Vagina (tissue), 2 donors: Measurements from ENCODE around the gene RSPH9. TPM values are rescaled to one million over a fixed set of nuclear protein-coding genes. Genes with fewer than 3 reads are reported as not detected.
A peak's percentile ranks its signal among the peaks of the same experiment; 100 is the strongest.

Experiments
- DNase-seq, 2 donors: peaks; one replicate each; pipeline ENCODE4 v3.0.0-alpha.2; 2017; ENCODE audit errors: extremely low spot score in 2 of 2
- H3K27ac ChIP-seq: fragments of 200-600 bp; sonication (generic); one replicate; pipeline ENCODE4 v1.5.1; 2019
- H3K27me3 ChIP-seq: fragments of 200-600 bp; sonication (generic); one replicate; pipeline ENCODE4 v1.5.1; 2019
- H3K36me3 ChIP-seq, 2 donors: fragments of 200-600 bp; sonication (generic); one replicate each; pipeline ENCODE4 v1.5.1; 2017 to 2019
- H3K4me1 ChIP-seq: fragments of 200-600 bp; sonication (generic); one replicate; pipeline ENCODE4 v1.5.1; 2019
- H3K4me3 ChIP-seq, 2 donors: fragments of 200-600 bp; sonication (generic); 1 replicate in 1 of 2; 2 replicates in 1 of 2; pipeline ENCODE4 v1.5.1; 2016 to 2019
- H3K9me3 ChIP-seq: fragments of 200-600 bp; sonication (generic); one replicate; pipeline ENCODE4 v1.5.1; 2019
- CTCF ChIP-seq, 3 experiments: fragments of 450-650 bp in 2 of 3; fragments of 200-600 bp in 1 of 3; sonication (generic) in 1 of 3; IDR thresholded peaks; one replicate each; pipeline ENCODE4 v1.5.1; 2017 to 2019; ENCODE audit warnings: antibody characterized with exemption in 3 of 3, mild to moderate bottlenecking in 2 of 3, moderate library complexity in 2 of 3
- POLR2A ChIP-seq, 2 donors: fragments of 450-650 bp; IDR thresholded peaks; one replicate each; pipeline ENCODE4 v1.6.1; 2017; ENCODE audit warnings: antibody characterized with exemption in 2 of 2, mild to moderate bottlenecking in 2 of 2, moderate library complexity in 2 of 2
- POLR2AphosphoS5 ChIP-seq, 2 donors: sonication (generic); formaldehyde crosslinking; IDR thresholded peaks; one replicate each; pipeline ENCODE4 v1.9.0; 2017; ENCODE audit warnings: antibody characterized with exemption in 2 of 2, mild to moderate bottlenecking in 2 of 2, low read depth in 1 of 2; ENCODE audit not compliant: insufficient read depth in 1 of 2
- intact Hi-C: fragments of 100-400 bp; cut with DNase I; formaldehyde crosslinking; loops from one replicate; pipeline ENCODE4 v1.15.1; 2023
- total RNA-seq: library from RNA; depleted of rRNA; stranded (reverse); fragments of >200 nt; gene quantifications from one replicate; pipeline ENCODE4 v1.2.3, GENCODE V29; 2016

Gene RSPH9
- total RNA-seq, 1 donor from 2014 or later: 0.74 TPM

- H3K27me3 ChIP-seq: no peaks in the 10 kb centered on the region
- no peak for DNase-seq
- H3K9me3 ChIP-seq: no peaks in the 10 kb centered on the region
- no peak overlapping the region for H3K27ac ChIP-seq
- intact Hi-C loops: no loop called here
- no peaks in the 10 kb centered on the region for H3K36me3 ChIP-seq
- H3K4me3 ChIP-seq: no peak overlapping the region
- TF ChIP-seq POLR2AphosphoS5 (IDR thresholded peaks at IDR 0.05; ENCODE audit: insufficient read depth in 1 of 2, low read depth in 1 of 2): no peak
- no peak for TF ChIP-seq CTCF (IDR thresholded peaks at IDR 0.05)
- TF ChIP-seq POLR2A (IDR thresholded peaks at IDR 0.05): no peak
- H3K4me1 ChIP-seq: peaks cover 26% of the 10 kb centered on the region
Observed at GRCh38 chr6:43689421-43689820, 44.6 kb downstream of the RSPH9 start.

- Histone ChIP-seq H3K27me3 (no peaks in the 10 kb centered on the region), H3K36me3 (no peaks in the 10 kb centered on the region), H3K9me3 (no peaks in the 10 kb centered on the region), H3K4me3 (no peak overlapping the region), H3K4me1 (peaks cover 24% of the 10 kb centered on the region), H3K27ac (no peak overlapping the region)
- intact Hi-C loops: no loop called here
- no peak for DNase-seq
- TF ChIP-seq POLR2AphosphoS5 (IDR thresholded peaks at IDR 0.05; ENCODE audit: insufficient read depth in 1 of 2, low read depth in 1 of 2): no peak
- no peak for TF ChIP-seq CTCF (IDR thresholded peaks at IDR 0.05)
- no peak for TF ChIP-seq POLR2A (IDR thresholded peaks at IDR 0.05)
Observed at GRCh38 chr6:43695215-43695966, 50.6 kb downstream of the RSPH9 start.

GRCh38 chr6:43695967-43696291 lies 51.1 kb downstream of the RSPH9 start:
- H3K4me3 ChIP-seq: no peak overlapping the region
- intact Hi-C loops: no loop called here
- H3K4me1 ChIP-seq: peaks cover 26% of the 10 kb centered on the region
- no peak for DNase-seq
- H3K9me3 ChIP-seq: no peaks in the 10 kb centered on the region
- H3K36me3 ChIP-seq: no peaks in the 10 kb centered on the region
- no peak for TF ChIP-seq POLR2A (IDR thresholded peaks at IDR 0.05)
- no peak for TF ChIP-seq POLR2AphosphoS5 (IDR thresholded peaks at IDR 0.05; ENCODE audit: insufficient read depth in 1 of 2, low read depth in 1 of 2)
- no peak for TF ChIP-seq CTCF (IDR thresholded peaks at IDR 0.05)
- H3K27ac ChIP-seq: no peak overlapping the region
- no peaks in the 10 kb centered on the region for H3K27me3 ChIP-seq

GRCh38 chr6:43697421-43697820 lies 52.6 kb downstream of the RSPH9 start:
- intact Hi-C loops: no loop called here
- H3K36me3 ChIP-seq: no peaks in the 10 kb centered on the region
- peaks cover 38% of the 10 kb centered on the region for H3K4me1 ChIP-seq
- no peak for TF ChIP-seq POLR2A (IDR thresholded peaks at IDR 0.05)
- no peak for TF ChIP-seq POLR2AphosphoS5 (IDR thresholded peaks at IDR 0.05; ENCODE audit: insufficient read depth in 1 of 2, low read depth in 1 of 2)
- TF ChIP-seq CTCF (IDR thresholded peaks at IDR 0.05): no peak
- H3K4me3 ChIP-seq: no peak overlapping the region
- H3K9me3 ChIP-seq: no peaks in the 10 kb centered on the region
- H3K27me3 ChIP-seq: no peaks in the 10 kb centered on the region
- H3K27ac ChIP-seq: no peak overlapping the region
- no peak for DNase-seq

GRCh38 chr6:43698584-43699349 lies 53.9 kb downstream of the RSPH9 start:
- Histone ChIP-seq H3K9me3 (no peaks in the 10 kb centered on the region), H3K4me3 (no peak overlapping the region), H3K27ac (peak overlapping the region; percentile 21), H3K4me1 (peaks cover 51% of the 10 kb centered on the region), H3K36me3 (no peaks in the 10 kb centered on the region), H3K27me3 (no peaks in the 10 kb centered on the region)
- TF ChIP-seq POLR2A (IDR thresholded peaks at IDR 0.05) (no peak), POLR2AphosphoS5 (IDR thresholded peaks at IDR 0.05; ENCODE audit: insufficient read depth in 1 of 2, low read depth in 1 of 2) (no peak), CTCF (IDR thresholded peaks at IDR 0.05) (no peak)
- intact Hi-C loops: no loop called here
- DNase-seq: no peak
